ENCODE results near the gene MYOT.

- TF ChIP-seq CTCF (IDR thresholded peaks at IDR 0.05) (no peak), POLR2A (IDR thresholded peaks at IDR 0.05) (no peak)
These were observed 68.0 kb downstream of the MYOT start for GRCh38 chr5:137935694-137936093.

Measured in thyroid gland (tissue), 4 donors.